Measurements from ENCODE around the gene ARFGEF2.
"Not testable (repeated sequence)": the region's sequence is repeated elsewhere in the genome, so short reads cannot be mapped to it uniquely, and the experiment has no call there.

DNA sequence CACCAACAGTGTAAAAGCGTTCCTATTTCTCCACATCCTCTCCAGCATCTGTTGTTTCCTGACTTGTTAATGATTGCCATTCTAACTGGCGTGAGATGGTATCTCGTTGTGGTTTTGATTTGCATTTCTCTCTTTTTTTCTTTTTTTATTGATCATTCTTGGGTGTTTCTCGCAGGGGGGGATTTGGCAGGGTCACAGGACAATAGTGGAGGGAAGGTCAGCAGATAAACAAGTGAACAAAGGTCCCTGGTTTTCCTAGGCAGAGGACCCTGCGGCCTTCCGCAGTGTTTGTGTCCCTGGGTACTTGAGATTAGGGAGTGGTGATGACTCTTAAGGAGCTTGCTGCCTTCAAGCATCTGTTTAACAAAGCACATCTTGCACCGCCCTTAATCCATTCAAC lies 13.5 kb downstream of the ARFGEF2 start:
- not testable (repeated sequence) for TF ChIP-seq SUZ12 (IDR thresholded peaks at IDR 0.05); FOXA1 (IDR thresholded peaks at IDR 0.05); BHLHE40 (IDR thresholded peaks at IDR 0.05; ENCODE audit: borderline replicate concordance); HDGF (IDR thresholded peaks at IDR 0.05; ENCODE audit: borderline replicate concordance); L3MBTL2 (conservative IDR thresholded peaks at IDR 0.05); SP1 (IDR thresholded peaks at IDR 0.05)

Data from HEK293T (cell line).